Stomach smooth muscle (tissue), 2 donors: ENCODE measurements around the gene NPW.

Experiments used
- H3K27ac ChIP-seq: one replicate; pipeline ENCODE4 v1.7.0; 2013; ENCODE audit warnings: mild to moderate bottlenecking, low read length, inconsistent platforms
- H3K27me3 ChIP-seq, 2 donors: one replicate each; pipeline ENCODE4 v1.7.0; 2013; ENCODE audit warnings: low read length in 2 of 2; ENCODE audit not compliant: insufficient read depth in 2 of 2, control insufficient read depth in 1 of 2
- H3K36me3 ChIP-seq, 2 donors: one replicate each; pipeline ENCODE4 v1.7.0; 2013; ENCODE audit warnings: low read length in 2 of 2; ENCODE audit not compliant: control insufficient read depth in 2 of 2, insufficient read depth in 2 of 2
- H3K4me1 ChIP-seq: one replicate; pipeline ENCODE4 v1.7.0; 2013; ENCODE audit warnings: low read length; ENCODE audit not compliant: control insufficient read depth, insufficient read depth
- H3K4me3 ChIP-seq, 2 donors: one replicate each; pipeline ENCODE4 v1.7.0; 2013; ENCODE audit warnings: low read length in 2 of 2
- H3K9ac ChIP-seq, 2 donors: one replicate each; pipeline ENCODE4 v1.7.0; 2013; ENCODE audit warnings: low read length in 2 of 2, mild to moderate bottlenecking in 1 of 2
- H3K9me3 ChIP-seq, 2 donors: one replicate each; pipeline ENCODE4 v1.7.0; 2013; ENCODE audit warnings: low read length in 2 of 2; ENCODE audit not compliant: control insufficient read depth in 2 of 2
- donor health status: healthy.
- donor health status: Pancreatic carcinoma.

Gene NPW

DNA sequence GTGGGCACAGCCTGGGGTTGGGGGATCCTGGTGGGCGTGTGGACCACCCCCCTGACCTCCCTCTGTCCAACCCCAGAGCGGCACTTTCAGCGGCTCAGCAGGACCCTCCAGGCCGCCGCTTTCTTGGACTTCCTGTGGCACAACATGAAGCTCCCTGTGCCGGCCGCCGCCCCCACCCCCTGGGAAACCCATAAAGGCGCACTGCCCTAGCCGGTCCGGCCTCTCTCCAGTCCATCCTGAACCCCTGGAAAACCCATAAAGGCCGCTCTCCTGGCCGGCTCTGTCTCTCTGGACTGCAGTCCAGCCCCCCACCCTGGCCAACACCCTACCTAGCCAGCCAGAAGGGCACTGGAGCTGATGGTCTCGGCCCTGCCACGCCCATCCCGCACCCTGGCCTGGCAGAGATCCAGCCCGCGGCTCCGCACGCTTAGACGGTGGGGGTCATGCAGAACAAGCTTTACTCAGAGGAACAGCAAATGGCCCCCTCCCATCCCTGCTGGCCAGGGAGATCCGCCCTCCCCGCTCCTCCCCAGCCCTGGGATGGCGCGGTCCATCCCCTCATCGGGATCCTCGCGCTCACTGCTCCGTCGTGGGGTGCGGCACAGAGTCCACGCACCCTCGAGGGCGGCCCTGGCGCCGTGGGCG is 41.0 kb upstream of the NPW start:
- no peak overlapping the region for H3K9ac ChIP-seq
- H3K27ac ChIP-seq: no peak overlapping the region
- H3K27me3 ChIP-seq: peaks cover 53 to 58% of the 10 kb centered on the region in 2 donors
- H3K36me3 ChIP-seq: peaks cover 35 to 39% of the 10 kb centered on the region in 2 donors
- no peaks in the 10 kb centered on the region for H3K9me3 ChIP-seq
- no peak overlapping the region for H3K4me3 ChIP-seq
- peaks cover 11% of the 10 kb centered on the region for H3K4me1 ChIP-seq

DNA sequence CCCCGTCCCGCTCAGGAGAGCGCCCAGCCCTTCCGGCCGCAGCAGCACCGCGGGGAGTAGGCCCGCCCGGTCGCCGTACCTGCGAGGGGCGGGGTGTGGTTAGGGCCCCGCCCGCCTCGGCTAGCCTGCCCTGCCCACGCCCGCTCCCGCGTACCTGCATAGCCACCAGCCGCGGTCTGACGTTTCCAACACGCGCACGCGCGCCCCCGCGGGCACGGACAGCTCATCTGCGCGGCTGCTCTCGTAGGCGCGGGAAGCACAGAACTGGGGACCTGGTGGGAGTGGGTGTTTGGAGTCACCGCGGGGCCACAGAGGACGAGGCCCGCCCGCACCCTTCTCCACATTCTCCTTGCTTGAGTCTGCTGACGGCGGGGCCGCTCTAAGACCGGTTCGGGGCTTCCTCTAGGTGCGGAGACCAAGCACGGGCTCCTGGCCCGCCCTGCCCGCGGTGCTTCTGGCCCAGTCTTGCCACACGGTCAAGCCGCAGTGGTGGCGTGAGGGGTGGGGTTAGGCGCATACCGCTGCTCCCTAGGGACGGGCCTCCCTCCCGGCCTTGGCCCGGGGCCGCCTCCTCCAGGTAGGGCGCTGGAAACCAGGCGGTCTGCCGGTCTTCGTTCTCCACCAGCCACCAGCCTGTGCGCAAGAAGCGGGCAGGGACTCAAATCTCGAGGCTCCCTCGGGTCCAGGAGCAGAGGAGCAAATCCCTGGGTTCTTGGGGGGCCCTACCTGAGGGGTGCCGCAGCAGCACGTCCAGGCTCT is 40.1 kb upstream of the NPW start:
- peaks cover 35 to 36% of the 10 kb centered on the region in 2 donors for H3K36me3 ChIP-seq
- peaks cover 12% of the 10 kb centered on the region for H3K4me1 ChIP-seq
- no peak overlapping the region for H3K4me3 ChIP-seq
- no peak overlapping the region for H3K9ac ChIP-seq
- H3K27me3 ChIP-seq: peaks cover 51 to 55% of the 10 kb centered on the region in 2 donors
- H3K27ac ChIP-seq: no peak overlapping the region
- no peaks in the 10 kb centered on the region for H3K9me3 ChIP-seq

DNA sequence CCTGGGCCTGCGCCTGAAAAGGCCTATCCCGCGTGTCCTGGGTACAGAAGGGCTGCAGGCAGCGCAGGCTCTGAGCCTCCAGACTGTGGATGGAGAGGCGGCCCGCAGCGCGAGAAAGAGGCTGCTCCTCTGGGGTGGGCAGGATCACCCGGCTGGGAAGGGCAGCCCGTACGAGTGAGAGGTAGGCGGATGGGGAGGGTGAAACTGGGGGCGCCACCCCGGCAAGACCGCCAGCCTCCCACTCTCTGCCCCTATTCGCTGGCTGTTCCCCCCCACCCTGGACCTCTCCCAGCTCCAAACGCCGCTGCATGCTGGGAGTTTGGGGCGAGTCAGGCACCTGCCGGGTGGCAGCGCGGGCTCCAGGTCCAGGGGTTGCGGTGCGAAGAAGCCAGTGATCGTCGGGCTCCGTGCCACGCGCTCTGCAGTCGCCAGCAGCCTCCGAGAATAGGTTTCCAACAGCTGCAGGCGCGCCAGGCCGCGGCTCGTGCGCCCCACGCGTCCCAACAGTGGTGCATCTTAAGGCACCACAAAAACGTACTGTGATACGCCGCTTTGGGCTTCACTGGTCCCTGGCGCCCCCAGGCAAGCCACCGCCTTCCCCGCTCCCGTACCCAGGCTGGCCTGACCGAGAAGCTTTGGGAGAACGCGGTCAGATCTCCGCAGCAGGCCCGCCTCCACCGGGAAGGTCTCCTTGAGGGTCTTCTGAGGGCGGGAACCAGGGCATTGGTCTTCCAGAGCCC is 39.4 kb upstream of the NPW start:
- peaks cover 20% of the 10 kb centered on the region for H3K4me1 ChIP-seq
- H3K36me3 ChIP-seq: peaks cover 27 to 29% of the 10 kb centered on the region in 2 donors
- H3K9ac ChIP-seq: no peak overlapping the region
- no peaks in the 10 kb centered on the region for H3K9me3 ChIP-seq
- H3K27me3 ChIP-seq: peaks cover 46 to 49% of the 10 kb centered on the region in 2 donors
- H3K27ac ChIP-seq: no peak overlapping the region
- no peak overlapping the region for H3K4me3 ChIP-seq

DNA sequence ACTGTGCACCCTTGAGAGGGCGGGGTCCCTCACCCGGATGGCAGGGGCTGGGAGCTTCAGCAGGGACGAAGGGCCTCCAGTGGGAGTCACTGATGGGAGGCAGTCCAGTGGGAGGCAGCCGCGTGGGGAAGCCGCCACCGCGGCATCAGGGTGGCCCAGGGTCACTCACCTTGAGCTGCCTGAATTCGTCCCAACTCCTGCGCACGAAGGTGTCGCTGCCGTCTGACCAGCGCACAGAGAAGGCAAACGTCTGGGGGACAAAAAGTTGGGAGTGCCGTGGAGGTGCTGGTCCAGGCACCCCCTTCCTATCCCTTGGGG is 38.9 kb upstream of the NPW start:
- Histone ChIP-seq H3K27me3 (peaks cover 46 to 47% of the 10 kb centered on the region in 2 donors), H3K9me3 (no peaks in the 10 kb centered on the region), H3K4me3 (no peak overlapping the region), H3K9ac (no peak overlapping the region), H3K27ac (no peak overlapping the region), H3K4me1 (peaks cover 24% of the 10 kb centered on the region), H3K36me3 (peaks cover 22 to 26% of the 10 kb centered on the region in 2 donors)

DNA sequence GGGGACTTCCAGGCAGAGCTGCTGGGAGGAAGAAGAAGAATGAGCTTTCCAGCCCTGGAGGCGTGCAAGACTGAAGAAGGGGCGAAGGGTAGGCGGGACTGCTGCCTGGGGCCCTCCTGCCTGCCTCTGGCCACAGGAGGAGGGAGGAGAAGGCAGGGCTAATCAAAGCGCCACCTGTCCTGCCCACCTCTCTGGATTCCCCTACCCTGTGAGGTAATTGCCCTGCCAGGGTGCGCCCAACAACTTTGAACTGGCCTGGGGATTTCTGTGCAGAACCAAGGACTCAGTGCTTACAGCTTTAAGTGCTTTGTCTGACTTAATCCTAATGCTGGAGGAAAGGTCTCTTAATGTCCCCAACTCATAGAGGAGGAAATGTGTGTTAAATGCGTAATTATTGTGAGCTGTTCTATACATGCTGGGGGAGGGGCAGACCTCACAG is 38.2 kb upstream of the NPW start, which contains the start of gene NOXO1:
TSS of gene NOXO1 (minus strand) at position 72 of the 439 bp plus-strand sequence. CDS start 290 bp downstream, outside the sequence.
- no peak within 1 kb of the TSS for H3K4me3 ChIP-seq
- peaks cover 44 to 46% of the 10 kb centered on the region in 2 donors for H3K27me3 ChIP-seq
- H3K27ac ChIP-seq: no peak within 1 kb of the TSS
- H3K9me3 ChIP-seq: no peaks in the 10 kb centered on the region
- no peak within 1 kb of the TSS for H3K9ac ChIP-seq
- peaks cover 24% of the 10 kb centered on the region for H3K4me1 ChIP-seq
- H3K36me3 ChIP-seq: peaks cover 23 to 26% of the 10 kb centered on the region in 2 donors

DNA sequence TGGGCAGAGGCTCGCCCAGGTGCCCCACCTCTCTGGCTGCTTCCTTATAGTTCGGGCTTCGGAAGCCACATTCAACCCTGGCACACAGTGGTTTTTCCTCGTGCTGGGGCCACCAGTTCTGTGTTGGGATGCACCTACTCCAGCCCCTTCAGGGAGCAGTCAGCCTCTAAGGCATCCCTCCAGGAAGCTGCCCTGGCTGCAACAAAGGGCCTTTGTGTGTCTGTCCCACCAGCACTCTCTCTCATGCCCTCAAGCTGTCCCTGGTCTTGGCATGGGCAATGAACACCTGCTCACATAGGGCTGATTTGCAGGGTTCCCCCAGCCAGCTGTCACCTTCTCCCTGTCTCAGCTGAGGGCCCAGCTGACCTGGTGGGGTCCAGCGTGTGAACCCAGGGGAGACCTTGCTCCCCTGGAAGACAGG is 37.6 kb upstream of the NPW start:
- Histone ChIP-seq H3K9ac (no peak overlapping the region), H3K4me3 (no peak overlapping the region), H3K27ac (no peak overlapping the region), H3K36me3 (peaks cover 20 to 25% of the 10 kb centered on the region in 2 donors), H3K9me3 (no peaks in the 10 kb centered on the region), H3K4me1 (peaks cover 24% of the 10 kb centered on the region), H3K27me3 (peaks cover 40 to 43% of the 10 kb centered on the region in 2 donors)

DNA sequence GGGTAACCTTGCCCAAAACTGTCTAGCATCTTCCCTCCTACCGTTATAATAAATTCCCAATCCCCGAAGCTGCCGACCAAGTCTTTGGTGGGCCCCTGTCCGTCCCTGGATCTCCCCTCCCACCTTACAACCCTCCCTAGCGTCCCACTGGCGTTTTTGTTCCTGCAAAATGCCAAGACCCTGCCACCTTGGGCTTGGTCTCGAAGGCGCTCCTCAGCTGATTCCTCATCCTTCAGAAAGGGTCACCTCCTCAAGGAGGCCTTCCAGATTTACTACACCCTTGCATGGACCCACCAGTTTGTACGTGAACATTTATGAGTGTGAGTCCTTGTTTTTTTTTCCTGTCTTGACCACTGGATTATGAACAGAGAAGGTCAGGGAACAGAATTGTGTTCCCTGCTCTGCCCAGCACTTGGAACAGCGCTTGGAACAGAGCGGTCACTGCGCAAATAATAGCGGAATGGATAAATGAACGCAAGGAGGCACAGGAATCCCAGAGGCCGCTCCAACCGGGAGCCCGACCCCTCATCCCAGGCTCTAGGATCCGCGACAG is 36.5 kb upstream of the NPW start:
- peaks cover 24% of the 10 kb centered on the region for H3K4me1 ChIP-seq
- H3K27ac ChIP-seq: no peak overlapping the region
- no peak overlapping the region for H3K9ac ChIP-seq
- peak overlapping the region; percentile 63 to 76 for H3K4me3 ChIP-seq
- H3K27me3 ChIP-seq: peaks cover 35 to 42% of the 10 kb centered on the region in 2 donors
- H3K9me3 ChIP-seq: no peaks in the 10 kb centered on the region
- peaks cover 11 to 18% of the 10 kb centered on the region in 2 donors for H3K36me3 ChIP-seq

DNA sequence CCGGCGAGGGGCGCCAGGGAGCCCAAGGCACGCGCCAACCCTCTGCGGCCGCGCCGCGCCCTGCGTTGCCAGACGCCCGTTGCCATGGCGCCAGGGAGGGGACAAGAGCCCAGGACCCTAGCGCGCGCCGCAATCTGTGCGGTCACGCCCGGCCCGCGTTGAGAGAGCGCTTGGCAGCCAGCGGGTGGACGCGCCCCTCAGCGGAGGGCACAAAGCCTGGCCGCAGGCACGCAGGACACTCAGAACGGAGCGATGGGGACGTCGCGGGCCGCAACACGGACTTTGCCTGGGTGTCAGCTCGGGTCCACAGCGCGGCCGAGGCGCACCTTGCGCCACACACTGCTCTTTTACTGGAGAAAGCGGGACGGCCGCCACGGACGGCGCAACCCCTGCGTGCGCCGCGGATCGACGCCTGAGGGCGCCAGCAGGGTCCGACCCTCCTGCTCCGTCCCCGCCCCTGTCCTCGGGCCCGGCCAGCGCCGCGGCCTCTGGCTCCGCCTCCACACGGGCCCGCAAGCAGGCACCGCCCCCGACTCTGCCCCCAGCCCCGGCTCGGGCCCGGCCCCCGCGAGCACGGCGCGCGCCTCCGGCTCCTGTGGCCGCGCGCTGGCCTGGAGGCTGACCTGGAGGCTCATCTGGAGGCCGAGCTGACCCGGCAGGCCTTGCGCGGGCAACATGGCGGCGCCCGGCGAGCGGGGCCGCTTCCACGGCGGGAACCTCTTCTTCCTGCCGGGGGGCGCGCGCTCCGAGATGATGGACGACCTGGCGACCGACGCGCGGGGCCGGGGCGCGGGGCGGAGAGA is 35.8 kb upstream of the NPW start, which contains the start of gene GFER:
TSS of gene GFER (plus strand) at position 650 of the 803 bp plus-strand sequence. CDS start at position 676, 26 bp downstream.
- peaks cover 38 to 40% of the 10 kb centered on the region in 2 donors for H3K27me3 ChIP-seq
- no peaks in the 10 kb centered on the region for H3K9me3 ChIP-seq
- H3K36me3 ChIP-seq: peaks cover 11 to 16% of the 10 kb centered on the region in 2 donors
- H3K9ac ChIP-seq: peak within 1 kb of the TSS; percentile 64 to 72
- H3K4me1 ChIP-seq: peaks cover 24% of the 10 kb centered on the region
- peak within 1 kb of the TSS; percentile 63 to 76 for H3K4me3 ChIP-seq
- H3K27ac ChIP-seq: no peak within 1 kb of the TSS

DNA sequence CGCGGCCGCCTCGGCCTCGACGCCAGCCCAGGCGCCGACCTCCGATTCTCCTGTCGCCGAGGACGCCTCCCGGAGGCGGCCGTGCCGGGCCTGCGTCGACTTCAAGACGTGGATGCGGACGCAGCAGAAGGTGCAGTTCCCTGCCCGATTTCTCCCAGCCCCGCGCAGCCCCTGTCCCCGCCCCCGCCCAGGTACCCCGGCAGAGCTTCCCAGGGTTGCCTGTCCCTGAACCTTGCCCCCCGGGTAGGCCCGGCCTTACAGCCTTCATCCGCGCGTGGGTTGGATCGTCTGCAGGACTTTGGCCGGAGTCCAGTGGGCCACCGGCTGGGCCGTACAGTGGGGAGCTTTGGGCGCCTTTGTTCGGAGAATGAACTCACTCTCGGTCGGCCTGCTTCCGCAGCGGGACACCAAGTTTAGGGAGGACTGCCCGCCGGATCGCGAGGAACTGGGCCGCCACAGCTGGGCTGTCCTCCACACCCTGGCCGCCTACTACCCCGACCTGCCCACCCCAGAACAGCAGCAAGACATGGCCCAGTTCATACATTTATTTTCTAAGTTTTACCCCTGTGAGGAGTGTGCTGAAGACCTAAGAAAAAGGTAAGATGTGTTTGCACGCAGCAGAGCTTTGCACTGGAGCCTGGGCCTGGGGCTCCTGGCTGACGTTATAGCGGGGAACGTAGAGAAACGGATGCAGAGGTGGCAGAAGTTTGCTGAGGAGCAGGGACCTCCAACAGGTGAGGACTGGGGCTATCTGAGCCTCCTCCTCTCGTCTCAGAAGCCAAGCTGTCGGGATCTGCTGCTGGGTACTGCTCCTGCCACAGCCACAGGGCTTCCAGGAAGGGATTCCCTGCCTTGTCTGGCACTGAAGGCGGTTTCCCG is 35.0 kb upstream of the NPW start:
- peak overlapping the region; percentile 63 to 76 for H3K4me3 ChIP-seq
- H3K27ac ChIP-seq: no peak overlapping the region
- H3K9ac ChIP-seq: peak overlapping the region; percentile 62 to 72
- no peaks in the 10 kb centered on the region for H3K9me3 ChIP-seq
- H3K27me3 ChIP-seq: peaks cover 40 to 42% of the 10 kb centered on the region in 2 donors
- H3K36me3 ChIP-seq: peaks cover 11 to 16% of the 10 kb centered on the region in 2 donors
- H3K4me1 ChIP-seq: peaks cover 24% of the 10 kb centered on the region
